ENCODE data around the gene GAS2L1. TPM values are rescaled to one million over a fixed set of nuclear protein-coding genes. Genes with fewer than 3 reads are reported as not detected.

GAS2L1 gene
- total RNA-seq, 1 donor from 2014 or later: 21.6 TPM

DNA sequence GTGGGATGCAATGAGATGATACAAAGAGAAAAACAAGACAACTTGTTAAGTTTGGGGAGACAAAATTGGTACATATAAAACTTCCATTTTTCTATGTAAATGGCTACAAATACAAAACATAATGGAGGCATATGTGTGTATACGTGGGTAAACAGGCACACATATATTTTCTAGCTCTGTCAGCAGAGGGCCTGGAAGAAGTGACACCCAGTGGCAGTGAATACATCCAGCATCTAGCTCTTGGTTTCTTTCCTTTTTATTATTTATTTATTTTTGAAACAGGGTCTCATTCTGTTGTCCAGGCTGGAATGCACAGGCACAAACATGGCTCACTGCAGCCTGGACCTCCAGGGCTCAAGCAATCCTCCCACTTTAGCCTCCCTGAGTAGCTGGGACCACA, 14.1 kb downstream of the GAS2L1 start:
- Mint-ChIP-seq H3K27me3 (ENCODE audit: unreplicated experiment) (peaks cover 13% of the 10 kb centered on the region), H3K27ac (ENCODE audit: unreplicated experiment) (no peak overlapping the region)
- DNase-seq (ENCODE audit: extremely low spot score, unreplicated experiment): no peak

DNA sequence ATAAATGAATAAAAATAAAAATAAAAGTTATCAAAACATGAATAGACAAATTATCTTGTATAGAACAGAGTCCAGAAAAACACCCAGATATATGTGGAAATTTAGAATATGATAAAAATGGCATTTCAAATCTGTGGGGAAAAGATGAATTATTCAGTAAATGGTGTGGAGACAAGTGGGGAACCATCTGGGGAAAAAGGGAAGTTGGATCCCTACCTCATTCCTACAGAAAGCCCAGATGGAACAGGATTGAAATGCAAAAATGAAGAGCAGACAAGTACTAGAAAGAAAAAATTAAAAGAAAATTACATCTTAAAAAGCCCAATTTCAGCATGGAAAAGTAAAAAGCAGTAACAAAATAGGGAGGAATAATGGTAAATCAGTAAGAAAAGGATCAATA, 17.2 kb downstream of the GAS2L1 start:
- Mint-ChIP-seq H3K27me3 (ENCODE audit: unreplicated experiment) (no peaks in the 10 kb centered on the region), H3K27ac (ENCODE audit: unreplicated experiment) (no peak overlapping the region), H3K4me3 (ENCODE audit: unreplicated experiment) (no peak overlapping the region), H3K4me1 (ENCODE audit: unreplicated experiment) (no peaks in the 10 kb centered on the region), H3K36me3 (ENCODE audit: unreplicated experiment) (no peaks in the 10 kb centered on the region), H3K9me3 (ENCODE audit: unreplicated experiment) (no peaks in the 10 kb centered on the region)
- TF ChIP-seq, protein P1, sequence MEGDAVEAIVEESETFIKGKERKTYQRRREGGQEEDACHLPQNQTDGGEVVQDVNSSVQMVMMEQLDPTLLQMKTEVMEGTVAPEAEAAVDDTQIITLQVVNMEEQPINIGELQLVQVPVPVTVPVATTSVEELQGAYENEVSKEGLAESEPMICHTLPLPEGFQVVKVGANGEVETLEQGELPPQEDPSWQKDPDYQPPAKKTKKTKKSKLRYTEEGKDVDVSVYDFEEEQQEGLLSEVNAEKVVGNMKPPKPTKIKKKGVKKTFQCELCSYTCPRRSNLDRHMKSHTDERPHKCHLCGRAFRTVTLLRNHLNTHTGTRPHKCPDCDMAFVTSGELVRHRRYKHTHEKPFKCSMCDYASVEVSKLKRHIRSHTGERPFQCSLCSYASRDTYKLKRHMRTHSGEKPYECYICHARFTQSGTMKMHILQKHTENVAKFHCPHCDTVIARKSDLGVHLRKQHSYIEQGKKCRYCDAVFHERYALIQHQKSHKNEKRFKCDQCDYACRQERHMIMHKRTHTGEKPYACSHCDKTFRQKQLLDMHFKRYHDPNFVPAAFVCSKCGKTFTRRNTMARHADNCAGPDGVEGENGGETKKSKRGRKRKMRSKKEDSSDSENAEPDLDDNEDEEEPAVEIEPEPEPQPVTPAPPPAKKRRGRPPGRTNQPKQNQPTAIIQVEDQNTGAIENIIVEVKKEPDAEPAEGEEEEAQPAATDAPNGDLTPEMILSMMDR (IDR thresholded peaks at IDR 0.05): no peak
- no peak for DNase-seq (ENCODE audit: extremely low spot score, unreplicated experiment)

More for the DNA sequence above, 14.1 kb downstream of the GAS2L1 start:
- Mint-ChIP-seq H3K4me1 (ENCODE audit: unreplicated experiment) (peaks cover 2% of the 10 kb centered on the region), H3K4me3 (ENCODE audit: unreplicated experiment) (no peak overlapping the region), H3K9me3 (ENCODE audit: unreplicated experiment) (no peaks in the 10 kb centered on the region), H3K36me3 (ENCODE audit: unreplicated experiment) (no peaks in the 10 kb centered on the region)
- TF ChIP-seq, protein P1 (IDR thresholded peaks at IDR 0.05): peak; percentile 44

- Mint-ChIP-seq H3K27ac (ENCODE audit: unreplicated experiment) (no peak overlapping the region), H3K27me3 (ENCODE audit: unreplicated experiment) (no peaks in the 10 kb centered on the region), H3K36me3 (ENCODE audit: unreplicated experiment) (peaks cover 2% of the 10 kb centered on the region), H3K4me3 (ENCODE audit: unreplicated experiment) (no peak overlapping the region), H3K4me1 (ENCODE audit: unreplicated experiment) (no peaks in the 10 kb centered on the region), H3K9me3 (ENCODE audit: unreplicated experiment) (no peaks in the 10 kb centered on the region)
- DNase-seq (ENCODE audit: extremely low spot score, unreplicated experiment): no peak
- TF ChIP-seq, protein P1 (IDR thresholded peaks at IDR 0.05): no peak
Measured at GRCh38 chr22:29325356-29325755, 18.9 kb downstream of the GAS2L1 start.

DNA sequence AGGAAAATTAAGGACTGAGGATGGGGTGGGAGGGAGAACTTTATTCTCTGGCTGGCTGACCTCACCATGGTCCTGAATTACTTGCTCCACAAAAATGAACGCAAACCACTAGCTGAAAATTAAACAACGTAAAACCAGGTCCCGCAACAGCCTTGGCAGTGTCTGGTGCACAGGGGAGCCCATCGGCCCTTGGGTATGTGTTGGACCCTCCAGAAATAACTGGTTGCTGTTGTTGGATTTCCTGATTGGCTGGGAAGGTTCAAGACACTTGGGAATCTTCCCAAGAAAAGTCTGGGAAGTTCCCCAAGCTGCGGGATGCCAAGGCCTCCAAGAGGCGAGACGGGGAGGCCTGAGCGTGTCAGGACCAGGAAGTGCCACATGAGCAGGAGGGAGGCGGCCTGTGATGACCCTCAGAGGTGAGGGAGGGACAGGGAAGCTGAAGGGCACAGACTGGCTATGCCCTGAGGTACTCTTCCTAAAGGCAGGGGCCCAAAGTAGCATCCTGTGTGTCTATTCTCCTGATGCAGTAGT, 19.4 kb downstream of the GAS2L1 start:
- Mint-ChIP-seq H3K9me3 (ENCODE audit: unreplicated experiment) (no peaks in the 10 kb centered on the region), H3K27ac (ENCODE audit: unreplicated experiment) (no peak overlapping the region), H3K36me3 (ENCODE audit: unreplicated experiment) (peaks cover 2% of the 10 kb centered on the region), H3K4me1 (ENCODE audit: unreplicated experiment) (peaks cover 4% of the 10 kb centered on the region), H3K27me3 (ENCODE audit: unreplicated experiment) (no peaks in the 10 kb centered on the region), H3K4me3 (ENCODE audit: unreplicated experiment) (no peak overlapping the region)
- TF ChIP-seq, protein P1 (IDR thresholded peaks at IDR 0.05): no peak
- DNase-seq (ENCODE audit: extremely low spot score, unreplicated experiment): no peak

GRCh38 chr22:29326481-29326880, 20.0 kb downstream of the GAS2L1 start:
- H3K27ac Mint-ChIP-seq (ENCODE audit: unreplicated experiment): no peak overlapping the region
- no peak overlapping the region for H3K4me3 Mint-ChIP-seq (ENCODE audit: unreplicated experiment)
- no peak for DNase-seq (ENCODE audit: extremely low spot score, unreplicated experiment)
- H3K9me3 Mint-ChIP-seq (ENCODE audit: unreplicated experiment): no peaks in the 10 kb centered on the region
- peaks cover 2% of the 10 kb centered on the region for H3K36me3 Mint-ChIP-seq (ENCODE audit: unreplicated experiment)
- H3K27me3 Mint-ChIP-seq (ENCODE audit: unreplicated experiment): no peaks in the 10 kb centered on the region
- TF ChIP-seq, protein P1 (IDR thresholded peaks at IDR 0.05): no peak
- H3K4me1 Mint-ChIP-seq (ENCODE audit: unreplicated experiment): peaks cover 7% of the 10 kb centered on the region
